Measurements from ENCODE around the gene MDFI. TPM values are rescaled to one million over a fixed set of nuclear protein-coding genes. Genes with fewer than 3 reads are reported as not detected.

Gene MDFI
- total and polyA plus RNA-seq, 4 donors: 0.24 to 2.8 (median 0.50) TPM; not detected in 1

DNA sequence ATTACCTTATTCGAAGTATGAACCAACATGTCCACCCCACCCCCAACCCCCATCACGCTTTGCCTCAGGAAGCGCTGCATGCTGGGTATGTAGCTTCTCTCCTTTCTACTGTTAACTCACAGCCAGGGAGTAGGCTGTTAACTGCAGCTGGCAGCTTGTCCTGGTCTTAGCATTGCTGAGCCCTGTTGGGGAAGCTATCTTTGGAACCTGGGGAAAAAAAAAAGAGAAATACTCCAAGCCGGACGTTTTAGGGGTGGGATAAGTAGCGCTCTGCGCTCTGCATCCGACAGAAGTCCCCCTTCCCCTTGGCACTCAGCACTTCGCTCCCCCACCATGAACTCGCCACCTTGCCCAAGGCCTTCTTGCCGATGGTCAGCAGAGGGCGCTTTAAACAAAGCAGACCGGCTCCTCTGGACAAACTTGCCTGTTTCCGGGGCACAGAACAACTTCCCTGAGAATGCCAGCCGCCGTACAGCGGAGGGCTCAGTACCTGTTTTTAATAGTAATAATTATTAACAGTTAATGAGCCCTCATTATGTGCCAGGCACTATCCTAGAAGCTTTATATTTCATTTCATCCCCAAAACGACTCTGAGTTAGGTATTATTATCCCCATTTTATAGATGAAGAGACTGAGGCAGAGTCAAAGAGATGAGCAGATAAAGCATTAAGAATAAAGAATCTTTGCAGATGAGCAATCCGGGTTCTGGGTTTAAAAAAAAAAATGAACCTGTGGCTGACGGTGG, 35.2 kb upstream of the MDFI start (continued):
- TF ChIP-seq, protein P1, sequence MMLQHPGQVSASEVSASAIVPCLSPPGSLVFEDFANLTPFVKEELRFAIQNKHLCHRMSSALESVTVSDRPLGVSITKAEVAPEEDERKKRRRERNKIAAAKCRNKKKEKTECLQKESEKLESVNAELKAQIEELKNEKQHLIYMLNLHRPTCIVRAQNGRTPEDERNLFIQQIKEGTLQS (IDR thresholded peaks at IDR 0.05): no peak
- TF ChIP-seq YY1 (IDR thresholded peaks at IDR 0.05) (no peak), JUND (IDR thresholded peaks at IDR 0.05) (no peak), TAF1 (conservative IDR thresholded peaks at IDR 0.05) (no peak), ZBTB33 (IDR thresholded peaks at IDR 0.05) (no peak), SP1 (IDR thresholded peaks at IDR 0.05) (no peak), MAX (IDR thresholded peaks at IDR 0.05) (no peak)

DNA sequence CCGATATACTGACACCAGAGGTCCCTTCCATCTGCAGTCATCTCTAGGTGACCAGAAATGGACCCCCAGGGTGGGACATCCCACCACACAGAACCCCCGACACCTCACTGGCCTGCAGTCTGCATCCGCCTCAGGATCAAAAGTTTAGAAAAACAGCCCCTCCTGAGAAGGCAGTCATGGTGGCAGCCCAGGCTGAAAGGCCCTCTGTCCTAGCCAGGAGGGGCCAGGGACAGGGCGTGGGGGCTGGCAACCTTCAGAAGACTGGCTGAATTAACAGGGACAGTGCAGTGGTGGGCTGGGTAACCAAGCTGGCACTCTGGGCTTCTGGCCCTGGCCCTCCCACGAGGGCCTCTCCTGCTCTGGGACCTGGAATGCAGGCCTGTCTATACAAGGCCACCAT, 34.3 kb upstream of the MDFI start:
- no peaks in the 10 kb centered on the region for H3K9me3 ChIP-seq (ENCODE audit: control insufficient read depth in 4 of 4, low read length in 3 of 4)
- 84% methylated on average over 5 of the region's 5 CpGs for WGBS
- peaks cover 0 to 5% (median 4%) of the 10 kb centered on the region in 4 donors for H3K4me1 ChIP-seq (ENCODE audit: control insufficient read depth in 4 of 4, insufficient read depth in 4 of 4, low read length in 3 of 4)
- H3K36me3 ChIP-seq (ENCODE audit: control insufficient read depth in 4 of 4, insufficient read depth in 3 of 4, low read depth in 1 of 4, low read length in 3 of 4): peaks cover 0 to 1% (median 0%) of the 10 kb centered on the region in 4 donors
- H3K27ac ChIP-seq (ENCODE audit: low read depth in 1 of 2, low read length in 2 of 2): no peak overlapping the region
- no peak overlapping the region for H3K9ac ChIP-seq (ENCODE audit: low read depth in 1 of 2, low read length in 2 of 2)
- no peaks in the 10 kb centered on the region for H3K27me3 ChIP-seq (ENCODE audit: control insufficient read depth in 4 of 4, insufficient read depth in 4 of 4, low read length in 3 of 4)
- DNase-seq (ENCODE audit: low spot score): no peak
- TF ChIP-seq NR2F2 (IDR thresholded peaks at IDR 0.05) (no peak), RAD21 (IDR thresholded peaks at IDR 0.05) (no peak), FOXA1 (IDR thresholded peaks at IDR 0.05) (no peak), TAF1 (conservative IDR thresholded peaks at IDR 0.05) (no peak), MAX (IDR thresholded peaks at IDR 0.05) (no peak), FOXA2 (IDR thresholded peaks at IDR 0.05) (no peak), GABPA (IDR thresholded peaks at IDR 0.05 in 1 of 2, conservative IDR thresholded peaks at IDR 0.05 in 1 of 2) (no peak), SP1 (IDR thresholded peaks at IDR 0.05) (no peak), HNF4A (conservative IDR thresholded peaks at IDR 0.05) (no peak), YY1 (IDR thresholded peaks at IDR 0.05) (no peak), ZBTB33 (IDR thresholded peaks at IDR 0.05) (no peak)
- TF ChIP-seq, protein P2, sequence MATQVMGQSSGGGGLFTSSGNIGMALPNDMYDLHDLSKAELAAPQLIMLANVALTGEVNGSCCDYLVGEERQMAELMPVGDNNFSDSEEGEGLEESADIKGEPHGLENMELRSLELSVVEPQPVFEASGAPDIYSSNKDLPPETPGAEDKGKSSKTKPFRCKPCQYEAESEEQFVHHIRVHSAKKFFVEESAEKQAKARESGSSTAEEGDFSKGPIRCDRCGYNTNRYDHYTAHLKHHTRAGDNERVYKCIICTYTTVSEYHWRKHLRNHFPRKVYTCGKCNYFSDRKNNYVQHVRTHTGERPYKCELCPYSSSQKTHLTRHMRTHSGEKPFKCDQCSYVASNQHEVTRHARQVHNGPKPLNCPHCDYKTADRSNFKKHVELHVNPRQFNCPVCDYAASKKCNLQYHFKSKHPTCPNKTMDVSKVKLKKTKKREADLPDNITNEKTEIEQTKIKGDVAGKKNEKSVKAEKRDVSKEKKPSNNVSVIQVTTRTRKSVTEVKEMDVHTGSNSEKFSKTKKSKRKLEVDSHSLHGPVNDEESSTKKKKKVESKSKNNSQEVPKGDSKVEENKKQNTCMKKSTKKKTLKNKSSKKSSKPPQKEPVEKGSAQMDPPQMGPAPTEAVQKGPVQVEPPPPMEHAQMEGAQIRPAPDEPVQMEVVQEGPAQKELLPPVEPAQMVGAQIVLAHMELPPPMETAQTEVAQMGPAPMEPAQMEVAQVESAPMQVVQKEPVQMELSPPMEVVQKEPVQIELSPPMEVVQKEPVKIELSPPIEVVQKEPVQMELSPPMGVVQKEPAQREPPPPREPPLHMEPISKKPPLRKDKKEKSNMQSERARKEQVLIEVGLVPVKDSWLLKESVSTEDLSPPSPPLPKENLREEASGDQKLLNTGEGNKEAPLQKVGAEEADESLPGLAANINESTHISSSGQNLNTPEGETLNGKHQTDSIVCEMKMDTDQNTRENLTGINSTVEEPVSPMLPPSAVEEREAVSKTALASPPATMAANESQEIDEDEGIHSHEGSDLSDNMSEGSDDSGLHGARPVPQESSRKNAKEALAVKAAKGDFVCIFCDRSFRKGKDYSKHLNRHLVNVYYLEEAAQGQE (IDR thresholded peaks at IDR 0.05): no peak
- TF ChIP-seq, protein P3, sequence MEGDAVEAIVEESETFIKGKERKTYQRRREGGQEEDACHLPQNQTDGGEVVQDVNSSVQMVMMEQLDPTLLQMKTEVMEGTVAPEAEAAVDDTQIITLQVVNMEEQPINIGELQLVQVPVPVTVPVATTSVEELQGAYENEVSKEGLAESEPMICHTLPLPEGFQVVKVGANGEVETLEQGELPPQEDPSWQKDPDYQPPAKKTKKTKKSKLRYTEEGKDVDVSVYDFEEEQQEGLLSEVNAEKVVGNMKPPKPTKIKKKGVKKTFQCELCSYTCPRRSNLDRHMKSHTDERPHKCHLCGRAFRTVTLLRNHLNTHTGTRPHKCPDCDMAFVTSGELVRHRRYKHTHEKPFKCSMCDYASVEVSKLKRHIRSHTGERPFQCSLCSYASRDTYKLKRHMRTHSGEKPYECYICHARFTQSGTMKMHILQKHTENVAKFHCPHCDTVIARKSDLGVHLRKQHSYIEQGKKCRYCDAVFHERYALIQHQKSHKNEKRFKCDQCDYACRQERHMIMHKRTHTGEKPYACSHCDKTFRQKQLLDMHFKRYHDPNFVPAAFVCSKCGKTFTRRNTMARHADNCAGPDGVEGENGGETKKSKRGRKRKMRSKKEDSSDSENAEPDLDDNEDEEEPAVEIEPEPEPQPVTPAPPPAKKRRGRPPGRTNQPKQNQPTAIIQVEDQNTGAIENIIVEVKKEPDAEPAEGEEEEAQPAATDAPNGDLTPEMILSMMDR (IDR thresholded peaks at IDR 0.05; ENCODE audit: low read depth, low read length, missing input control): no peak
- TF ChIP-seq, protein P1 (IDR thresholded peaks at IDR 0.05): no peak
- no peak overlapping the region for H3K4me3 ChIP-seq (ENCODE audit: low read depth in 1 of 3, low read length in 3 of 3)

All from liver (tissue), 9 donors.